RCC 7860 (cell line): Measurements from ENCODE around the gene SNHG17.
"Not testable (repeated sequence)": the region's sequence is repeated elsewhere in the genome, so short reads cannot be mapped to it uniquely, and the experiment has no call there.

Experiments used
- DNase-seq: peaks from one replicate; pipeline ENCODE4 v3.0.0-alpha.2; 2015; ENCODE audit warnings: low spot score
- FAIRE-seq: peaks from 2 replicates; lab custom pipeline; 2012; peaks lifted over from hg19 to GRCh38; lab: Jason Lieb, UNC

SNHG17 gene

DNA sequence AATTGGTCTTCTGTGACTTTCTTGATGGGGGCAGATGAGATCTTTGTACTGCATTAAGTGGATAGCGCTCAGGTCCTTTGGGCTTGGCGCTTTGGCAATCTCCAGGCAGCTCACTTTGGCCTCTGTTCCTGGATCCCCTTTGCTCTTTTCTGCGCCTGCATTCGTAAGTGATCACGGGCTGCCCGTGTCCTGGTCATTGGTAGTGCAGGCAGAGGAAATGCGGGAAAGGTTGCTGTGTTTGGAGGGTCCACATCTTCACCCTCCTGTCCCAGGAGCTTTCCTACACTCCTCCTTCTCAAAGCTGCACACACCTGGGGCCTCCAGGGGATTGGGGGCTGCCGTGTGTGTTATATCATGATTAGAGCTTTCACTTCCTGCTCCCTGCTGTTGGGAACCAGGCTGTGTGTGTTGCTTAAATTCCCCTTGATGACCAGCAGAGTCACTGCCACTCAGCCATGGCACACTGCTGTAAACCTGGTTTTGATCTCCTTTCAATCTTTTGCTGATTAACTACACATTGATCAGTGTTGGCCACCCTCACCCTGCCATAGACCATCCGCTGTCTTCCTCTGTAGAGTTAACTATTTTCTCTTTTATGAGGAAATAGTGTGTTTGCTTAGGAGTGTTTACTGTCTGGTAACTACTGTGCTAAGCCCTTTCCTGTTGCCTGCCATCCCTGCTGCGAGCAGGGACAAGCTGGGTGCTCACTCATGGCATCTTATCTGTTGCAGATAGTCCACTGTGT is 13.0 kb upstream of the SNHG17 start:
- DNase-seq (no peak), FAIRE-seq (no peak)

DNA sequence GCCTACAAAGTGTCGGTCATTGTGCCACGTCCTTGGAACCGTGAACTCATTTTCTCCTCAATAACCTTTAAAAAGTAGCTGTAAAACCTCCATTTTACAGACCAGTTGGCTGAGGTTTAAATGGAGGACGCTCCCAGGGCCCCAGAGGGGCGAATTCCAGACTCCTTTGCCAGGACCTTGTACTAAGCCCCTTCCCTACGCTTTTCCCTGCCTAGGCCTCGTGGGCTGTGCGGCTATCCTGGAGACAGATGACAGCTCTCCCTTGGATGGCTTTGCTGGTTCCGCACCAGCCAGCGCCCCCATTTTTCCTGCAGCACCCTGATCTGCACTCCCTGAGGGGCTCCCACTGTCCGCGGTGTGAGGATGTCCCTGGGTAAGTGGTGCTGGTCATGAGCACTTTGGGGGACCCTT is 12.1 kb upstream of the SNHG17 start:
- FAIRE-seq = no peak
- no peak for DNase-seq

DNA sequence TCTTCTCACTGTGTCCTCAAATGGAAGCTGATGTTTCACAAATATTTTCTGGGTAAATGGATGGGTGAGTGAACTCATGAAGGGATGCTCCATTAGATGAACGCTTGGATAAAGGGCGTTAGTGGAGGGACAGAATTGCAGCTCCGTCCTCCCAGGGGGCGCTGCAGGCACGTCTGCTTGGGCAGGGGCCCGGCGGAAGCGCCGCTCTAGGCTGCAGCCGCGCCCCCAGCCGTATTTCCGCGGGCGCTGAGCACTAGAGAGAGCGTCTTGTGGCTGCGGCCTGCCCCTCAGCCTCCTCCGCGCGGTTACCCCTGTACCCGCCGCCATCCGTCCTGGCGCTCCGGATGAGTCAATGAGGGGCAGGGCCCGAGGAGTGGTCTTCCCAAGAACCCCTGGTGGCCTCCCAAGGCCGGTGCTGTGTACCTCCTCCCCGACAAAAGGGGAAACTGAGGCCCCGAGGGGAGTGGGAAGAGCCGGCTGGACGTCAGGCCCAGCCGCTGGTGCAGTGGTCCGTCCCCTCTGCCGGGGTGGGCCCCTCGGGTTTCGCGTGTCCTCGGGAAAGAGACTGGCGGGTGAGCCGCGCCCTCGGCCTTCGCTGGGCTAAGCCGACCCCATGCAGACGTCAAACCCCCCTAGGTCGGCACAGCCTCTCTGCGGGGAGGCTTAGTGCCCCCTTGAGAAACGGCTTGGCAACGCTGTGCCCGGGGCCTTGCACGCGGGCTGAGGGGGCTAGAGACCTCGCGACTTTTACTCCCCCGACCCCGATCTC is 11.5 kb upstream of the SNHG17 start:
- FAIRE-seq (peak; percentile 16), DNase-seq (peak; percentile 84)

DNA sequence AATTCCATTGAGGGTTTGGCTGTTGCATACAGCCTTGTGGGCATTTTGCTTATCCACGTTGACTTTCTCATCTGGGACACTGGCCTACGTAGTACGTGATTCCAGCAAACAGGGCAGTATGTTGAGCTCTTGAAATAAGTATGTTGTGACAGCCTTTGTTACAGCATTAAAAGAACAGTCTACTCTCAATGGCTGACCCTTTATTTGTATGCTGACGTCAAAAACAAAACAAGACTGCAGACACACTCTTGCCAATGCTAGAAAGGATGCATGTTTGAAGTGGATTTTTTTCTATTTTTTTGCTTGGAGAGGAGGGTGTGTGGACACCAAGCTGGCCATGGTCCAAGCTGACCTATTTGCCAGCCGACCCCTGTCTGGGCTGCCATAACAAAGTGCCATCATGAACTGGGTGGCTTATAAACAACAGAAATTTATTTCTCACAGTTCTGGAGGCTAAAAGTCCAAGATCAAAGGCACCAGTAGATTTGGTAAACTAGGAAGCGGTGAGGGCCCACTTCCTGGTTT is 10.8 kb upstream of the SNHG17 start:
- no peak for DNase-seq
- no peak for FAIRE-seq

DNA sequence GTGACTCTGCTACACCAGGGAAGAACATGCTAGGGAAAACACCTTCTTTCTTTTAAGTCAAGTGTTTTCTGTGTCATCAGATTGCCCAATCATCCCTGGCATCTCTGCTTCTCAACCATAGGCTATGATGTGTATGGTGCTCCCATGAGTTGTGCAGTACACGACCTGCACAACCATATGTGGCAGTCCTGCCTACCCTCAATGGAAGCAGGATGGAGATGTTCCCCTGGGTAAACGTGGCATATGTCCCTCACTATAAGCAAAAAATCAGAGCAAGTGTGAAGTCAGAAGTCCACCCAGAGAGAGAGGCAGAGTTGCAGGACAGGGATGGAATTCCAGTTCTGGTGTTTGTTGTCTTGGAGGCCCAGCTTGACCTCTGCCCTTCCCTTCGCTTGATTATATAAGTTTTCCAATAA is 10.3 kb upstream of the SNHG17 start:
- DNase-seq (no peak), FAIRE-seq (no peak)

DNA sequence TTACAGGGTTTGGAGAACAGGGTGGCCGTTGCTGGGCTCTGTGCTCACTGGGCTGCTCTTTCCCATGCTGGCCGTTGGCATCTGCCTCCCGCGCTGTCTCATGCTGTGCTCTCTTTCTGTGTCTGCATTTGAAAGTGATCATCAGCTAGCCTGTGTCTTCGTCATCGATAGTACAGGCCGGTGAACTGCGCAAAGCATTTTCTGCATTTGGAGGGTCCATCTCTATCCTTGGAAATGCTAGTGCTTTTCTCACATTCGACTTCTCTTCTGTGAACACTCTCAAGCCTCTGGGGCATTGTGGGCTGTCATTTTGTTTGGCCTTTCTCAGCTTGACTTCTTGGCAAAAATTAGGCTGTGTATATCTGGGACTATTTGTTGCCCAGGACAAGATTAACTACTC is 6.8 kb upstream of the SNHG17 start:
- DNase-seq (no peak), FAIRE-seq (no peak)

DNA sequence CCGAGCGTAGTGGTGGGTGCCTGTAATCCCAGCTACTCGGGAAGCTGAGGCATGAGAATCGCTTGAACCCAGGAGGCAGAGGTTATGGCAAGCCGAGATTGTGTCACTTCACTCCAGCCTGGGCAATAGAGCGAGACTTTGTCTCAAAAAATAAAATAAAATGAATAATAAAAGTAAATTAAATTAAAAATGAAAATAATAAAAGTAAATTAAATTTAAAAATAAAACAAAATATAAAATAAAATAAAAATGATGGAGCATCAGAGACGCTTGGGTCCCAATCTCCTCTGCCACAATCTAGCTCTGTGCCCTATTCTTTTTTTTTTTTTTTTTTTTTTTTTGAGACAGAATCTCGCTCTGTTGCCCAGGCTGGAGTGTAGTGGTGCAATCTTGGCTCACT is 6.0 kb upstream of the SNHG17 start:
- FAIRE-seq, DNase-seq: not testable (repeated sequence)

DNA sequence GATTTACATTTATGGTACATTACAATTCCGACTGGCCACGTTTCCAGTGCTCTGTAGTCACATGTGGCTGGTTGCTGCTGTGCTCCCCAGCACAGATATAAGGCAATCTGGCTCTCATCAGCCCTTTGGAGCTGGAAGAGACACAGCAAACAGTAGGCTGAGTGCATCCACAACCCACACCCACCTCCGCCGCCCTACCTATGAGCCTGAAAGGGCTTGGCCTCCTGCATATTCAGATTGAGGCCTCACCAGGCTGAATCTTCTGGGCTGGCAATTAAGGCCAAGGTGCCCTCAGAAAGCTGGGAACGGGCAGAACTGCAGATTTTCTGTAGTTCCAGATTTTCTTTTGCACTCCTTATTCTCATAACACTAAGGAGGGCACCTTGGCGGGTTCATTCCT is 2.7 kb upstream of the SNHG17 start:
- DNase-seq (no peak), FAIRE-seq (no peak)

DNA sequence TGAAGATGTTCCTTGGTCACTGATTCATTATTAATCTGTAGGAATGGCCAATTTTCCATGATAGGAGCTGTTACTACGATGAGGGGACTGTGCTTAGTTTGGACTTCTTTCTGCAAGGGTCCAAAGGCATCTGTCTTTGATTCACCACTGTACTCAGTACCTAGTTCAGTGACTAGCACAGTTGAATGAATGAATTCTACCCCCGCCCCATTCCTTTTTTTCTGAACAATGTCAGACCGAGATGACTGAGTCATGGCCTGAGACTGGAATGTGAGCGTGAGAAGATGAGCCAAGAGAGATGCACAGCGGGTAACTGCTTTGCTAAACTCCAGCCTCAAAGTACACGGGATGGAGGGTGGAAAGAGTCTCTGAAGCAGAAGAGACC is 419 bp upstream of the SNHG17 start:
- FAIRE-seq (no peak), DNase-seq (peak; percentile 63)

DNA sequence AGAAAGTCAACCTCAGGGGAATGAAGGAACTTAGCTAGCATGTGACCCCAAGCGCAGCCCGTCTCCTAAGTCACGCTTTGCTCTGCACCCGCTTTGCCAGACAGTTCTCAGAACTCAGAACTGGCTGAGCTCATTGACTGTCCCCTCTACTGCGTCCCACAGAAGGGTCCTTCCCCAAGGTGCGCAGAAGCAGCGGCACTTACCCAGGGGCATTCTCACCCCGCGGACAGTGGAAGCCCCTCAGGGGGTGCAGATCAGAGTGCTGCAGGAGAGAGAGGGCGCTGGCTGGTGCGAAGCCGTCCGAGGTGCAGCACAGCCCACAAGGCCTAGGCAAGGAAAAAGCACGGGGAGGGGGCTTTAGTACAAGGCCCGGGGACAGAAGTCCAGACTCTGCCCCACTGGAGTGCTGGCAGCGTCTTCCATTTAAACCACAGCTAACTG is 807 bp downstream of the SNHG17 start:
- DNase-seq = no peak
- no peak for FAIRE-seq

DNA sequence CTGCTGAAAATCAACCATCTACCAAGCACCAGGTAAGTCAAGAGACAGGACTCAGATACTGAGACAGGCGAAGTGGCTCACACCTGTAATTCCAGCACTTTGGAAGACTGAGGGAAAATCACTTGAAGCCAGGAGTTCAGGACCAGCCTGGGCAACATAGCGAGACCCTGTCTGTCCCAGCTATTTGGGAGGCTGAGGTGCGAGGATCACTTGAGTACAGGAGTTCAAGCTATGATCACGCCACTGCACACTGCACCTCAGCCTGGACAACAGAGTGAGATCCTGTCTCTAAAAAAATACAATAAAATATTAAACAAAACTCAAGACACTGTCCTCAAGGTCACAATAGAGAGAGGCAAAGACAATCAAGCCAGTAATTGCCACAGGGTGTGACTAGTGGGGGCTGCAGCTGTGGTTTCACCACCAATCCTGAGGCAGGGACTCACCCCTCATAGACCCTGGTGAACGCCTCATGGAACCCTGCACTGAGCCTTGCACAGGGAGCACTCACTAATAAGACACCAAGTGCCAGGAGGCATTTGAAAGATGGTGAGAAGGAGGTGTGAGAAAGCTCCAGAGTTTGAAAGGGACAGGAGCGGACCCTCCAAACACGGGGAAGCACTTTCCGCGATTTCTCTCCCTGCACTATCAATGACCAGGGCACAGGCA is 1.7 kb downstream of the SNHG17 start:
- DNase-seq (no peak), FAIRE-seq (no peak)

DNA sequence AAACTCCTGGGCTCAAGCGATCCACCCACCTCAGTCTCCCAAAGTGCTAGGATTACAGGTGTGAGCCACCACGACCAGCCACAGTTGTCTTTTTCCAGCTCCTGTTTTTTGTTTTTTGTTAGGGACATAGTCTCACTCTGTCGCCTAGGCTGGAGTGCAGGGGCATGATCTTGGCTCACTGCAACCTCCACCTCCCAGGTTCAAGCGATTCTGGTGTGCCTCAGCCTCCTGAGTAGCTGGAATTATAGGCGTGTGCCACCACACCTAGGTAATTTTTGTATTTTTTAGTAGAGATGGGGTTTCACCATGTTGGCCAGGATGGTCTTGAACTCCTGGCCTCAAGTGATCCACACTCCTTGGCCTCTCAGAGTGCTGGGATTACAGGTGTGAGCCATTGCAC is 2.3 kb downstream of the SNHG17 start:
- not testable (repeated sequence) for FAIRE-seq, DNase-seq

DNA sequence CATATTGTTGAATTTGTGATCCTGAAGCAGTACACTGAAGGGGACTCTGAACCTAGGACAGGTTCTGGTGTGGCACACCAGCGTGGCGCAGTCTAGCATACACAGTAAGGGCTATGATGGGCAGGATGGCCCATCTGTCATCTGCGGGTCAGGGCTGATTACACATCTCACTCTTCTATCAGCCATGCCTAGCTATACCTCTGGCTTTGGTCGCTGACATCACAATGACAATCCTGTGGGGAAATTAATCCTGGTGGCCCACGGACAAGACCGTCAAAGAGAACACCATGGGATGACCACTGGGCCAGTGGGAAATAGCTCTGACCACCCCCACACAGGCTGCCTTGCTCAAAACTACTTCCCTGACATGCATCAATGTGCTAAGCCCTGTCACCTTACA is 2.8 kb downstream of the SNHG17 start:
- FAIRE-seq (no peak), DNase-seq (no peak)

DNA sequence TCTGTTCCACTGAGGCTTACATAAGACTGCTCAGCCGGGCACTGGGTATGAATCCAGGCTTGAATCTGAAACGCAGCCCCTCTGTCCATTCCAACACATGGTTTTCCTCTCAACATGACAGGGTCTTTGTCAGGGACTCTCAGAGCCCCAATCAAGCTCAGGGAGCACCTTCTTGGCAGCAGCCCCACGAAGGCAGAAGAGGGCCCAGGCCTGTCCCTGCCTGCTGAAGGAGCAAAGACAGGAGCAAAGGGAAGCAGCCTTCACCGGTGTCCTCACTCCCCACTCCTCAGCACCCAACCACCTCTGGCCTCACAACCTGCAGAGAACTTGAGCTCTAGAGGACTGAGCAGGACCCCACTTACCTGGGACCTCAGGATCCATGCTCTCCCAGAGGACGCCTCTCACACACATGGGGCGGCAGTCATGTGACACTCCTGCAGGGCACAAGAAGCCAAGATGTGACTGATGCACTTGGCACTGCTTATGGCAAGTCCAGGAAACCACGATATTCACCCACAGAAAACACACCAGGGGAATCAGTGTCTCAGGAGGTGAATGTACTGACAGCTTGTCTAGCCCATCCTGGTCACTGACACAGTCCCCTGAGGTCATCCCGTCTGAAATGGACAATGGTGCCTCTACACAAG is 4.3 kb downstream of the SNHG17 start:
- FAIRE-seq (no peak), DNase-seq (peak; percentile 50)

DNA sequence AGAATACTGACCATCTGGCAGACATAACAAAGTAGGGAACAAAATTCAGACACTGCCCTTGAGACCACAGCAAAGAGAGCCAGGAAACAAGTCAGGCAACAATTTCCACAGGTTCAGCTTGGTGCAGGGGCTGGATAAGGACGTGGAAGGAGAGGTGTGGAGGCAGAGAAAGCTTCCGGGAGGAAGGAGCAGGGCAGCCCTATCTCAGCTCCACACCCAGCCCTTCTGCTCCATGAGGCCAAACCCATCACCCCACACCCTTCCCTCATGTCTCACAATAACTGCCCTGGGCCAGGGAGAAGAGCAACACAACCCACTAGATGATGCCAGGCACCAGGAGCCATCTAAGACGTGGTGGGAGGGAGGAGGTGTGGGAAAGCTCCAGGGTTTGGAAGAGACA is 5.8 kb downstream of the SNHG17 start:
- DNase-seq (no peak), FAIRE-seq (no peak)

DNA sequence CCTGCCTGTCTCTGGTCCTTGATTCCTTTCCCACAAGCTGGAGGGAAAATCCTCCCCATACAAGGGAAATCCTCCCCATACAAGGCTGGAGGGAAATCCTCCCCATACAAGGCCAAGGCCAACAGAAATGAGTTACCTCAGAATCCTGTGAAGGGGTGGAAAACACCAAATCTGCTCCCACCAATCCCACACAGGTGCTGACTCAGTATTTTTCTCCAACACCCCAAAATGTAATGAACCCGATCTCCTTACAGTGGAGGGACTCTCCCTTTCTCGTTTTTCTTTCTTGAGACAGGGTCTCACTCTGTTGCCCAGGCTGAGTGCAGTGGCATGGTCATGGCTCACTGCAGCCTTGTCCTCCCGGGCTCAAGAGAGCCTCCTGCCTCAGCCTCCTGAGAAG is 6.3 kb downstream of the SNHG17 start:
- FAIRE-seq = no peak
- DNase-seq = no peak

DNA sequence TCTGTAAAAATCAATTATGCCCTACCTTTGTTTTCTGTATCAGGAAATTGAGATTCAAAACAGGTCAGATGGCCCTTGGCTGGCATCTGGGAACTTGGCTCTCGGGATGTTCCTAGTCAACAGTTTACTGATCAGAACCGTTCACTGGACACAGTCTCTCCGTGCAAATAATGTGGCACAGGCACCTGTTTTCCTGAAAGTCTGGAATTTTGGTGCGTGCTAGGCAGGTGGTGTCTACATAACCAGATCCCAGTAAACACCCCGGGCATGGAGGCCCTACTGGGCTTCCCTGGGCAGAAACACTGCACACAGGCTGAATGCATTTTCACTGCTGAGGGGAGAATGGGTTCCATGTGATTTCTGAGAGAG is 7.5 kb downstream of the SNHG17 start:
- FAIRE-seq (no peak), DNase-seq (no peak)

DNA sequence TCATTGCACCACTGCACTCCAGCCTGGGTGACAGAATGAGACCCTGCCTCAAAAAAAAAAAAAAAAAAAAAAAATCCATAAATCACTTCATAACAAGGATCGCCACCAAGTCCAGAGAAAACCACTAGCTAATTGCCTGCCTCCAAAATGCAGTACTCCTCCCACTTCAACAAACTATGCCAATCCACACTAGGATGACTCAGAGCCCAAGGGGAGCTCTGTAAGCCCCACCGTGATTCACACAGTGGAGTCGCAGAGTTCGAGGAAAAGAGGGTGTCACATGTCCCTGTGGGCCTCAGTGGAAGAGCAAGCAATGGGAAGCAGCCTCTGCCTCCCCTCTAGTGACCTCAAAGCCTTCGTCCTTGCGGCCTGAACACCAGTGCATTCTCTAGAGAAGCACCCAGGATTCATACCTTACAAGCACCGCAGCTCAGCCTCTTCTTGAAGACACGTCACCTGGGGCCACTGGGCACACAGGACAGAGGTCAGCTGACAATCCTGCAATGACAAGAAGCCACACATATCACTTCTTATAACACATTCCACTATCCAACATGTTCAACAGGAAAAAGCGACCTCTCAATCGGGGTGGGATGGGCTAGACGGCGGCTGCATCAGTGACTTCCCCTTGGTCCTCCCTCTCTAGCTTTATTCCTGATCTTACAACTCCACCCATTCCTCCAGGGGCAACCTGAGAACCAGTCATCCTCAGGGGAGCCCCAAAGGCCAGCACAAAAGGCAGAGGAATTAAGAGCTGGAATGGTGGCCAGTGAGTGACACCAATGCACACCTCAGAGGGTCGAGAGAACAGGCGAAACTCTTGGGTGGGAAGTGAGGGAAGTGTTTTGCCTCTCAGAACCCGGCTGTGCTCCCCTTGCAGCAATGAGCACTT is 8.9 kb downstream of the SNHG17 start:
- FAIRE-seq = peak; percentile 97
- peak; percentile 95 for DNase-seq

DNA sequence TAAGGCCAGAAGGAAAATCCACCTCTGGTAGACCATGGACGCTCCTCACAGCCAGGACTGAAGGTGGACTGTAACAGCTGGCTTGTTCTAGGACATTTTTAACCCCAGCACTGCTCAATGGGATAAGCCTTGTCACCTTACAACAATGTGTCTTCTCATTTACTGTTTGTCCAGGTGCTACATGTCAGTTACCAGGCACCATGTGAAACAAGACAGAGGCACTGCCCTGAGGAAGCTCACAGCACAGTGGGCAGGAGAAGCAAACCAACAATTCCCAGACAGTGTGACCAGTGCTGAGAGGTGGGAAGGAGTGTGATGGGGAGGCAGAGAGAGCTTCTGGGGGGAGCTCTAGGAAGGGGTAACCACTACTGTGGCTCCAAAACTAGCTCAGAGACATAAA is 10.7 kb downstream of the SNHG17 start:
- DNase-seq = no peak
- FAIRE-seq = no peak

DNA sequence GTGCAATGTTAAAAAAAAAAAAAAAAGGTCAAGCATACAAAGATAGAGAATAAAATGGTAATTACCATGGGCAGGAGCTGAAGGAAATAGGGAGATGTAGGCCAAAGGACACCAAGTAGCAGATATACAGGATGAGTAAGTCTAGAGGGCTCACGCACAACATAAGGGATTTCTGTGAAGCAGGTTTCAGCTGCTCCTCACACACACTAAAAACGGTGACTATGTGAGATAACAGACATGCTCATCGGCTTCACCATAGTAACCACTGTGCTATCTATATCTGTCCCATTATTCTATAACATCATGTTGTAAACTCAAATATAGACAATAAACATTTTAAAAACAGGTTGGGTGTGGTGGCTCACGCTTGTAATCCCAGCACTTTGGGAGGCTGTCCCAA is 11.6 kb downstream of the SNHG17 start:
- no peak for DNase-seq
- FAIRE-seq = no peak
